Fibroblast of pulmonary artery (primary cell): ENCODE results near the gene PHLDA3.

Source experiments
- DNase-seq: peaks from one replicate; pipeline ENCODE4 v3.0.0-alpha.2; 2010; ENCODE audit warnings: low read depth
- H3K4me3 ChIP-seq: replicated peaks from 2 replicates; pipeline ENCODE4 v1.5.1; 2011; ENCODE audit warnings: low read depth, mild to moderate bottlenecking, control low read depth, low read length, moderate library complexity
- TF ChIP-seq, protein P1 (sequence below): IDR thresholded peaks from 2 replicates; pipeline ENCODE4 v1.5.1; 2011; ENCODE audit warnings: mild to moderate bottlenecking, control low read depth, low read length, inconsistent platforms; ENCODE audit errors: missing control alignments

Gene PHLDA3

DNA sequence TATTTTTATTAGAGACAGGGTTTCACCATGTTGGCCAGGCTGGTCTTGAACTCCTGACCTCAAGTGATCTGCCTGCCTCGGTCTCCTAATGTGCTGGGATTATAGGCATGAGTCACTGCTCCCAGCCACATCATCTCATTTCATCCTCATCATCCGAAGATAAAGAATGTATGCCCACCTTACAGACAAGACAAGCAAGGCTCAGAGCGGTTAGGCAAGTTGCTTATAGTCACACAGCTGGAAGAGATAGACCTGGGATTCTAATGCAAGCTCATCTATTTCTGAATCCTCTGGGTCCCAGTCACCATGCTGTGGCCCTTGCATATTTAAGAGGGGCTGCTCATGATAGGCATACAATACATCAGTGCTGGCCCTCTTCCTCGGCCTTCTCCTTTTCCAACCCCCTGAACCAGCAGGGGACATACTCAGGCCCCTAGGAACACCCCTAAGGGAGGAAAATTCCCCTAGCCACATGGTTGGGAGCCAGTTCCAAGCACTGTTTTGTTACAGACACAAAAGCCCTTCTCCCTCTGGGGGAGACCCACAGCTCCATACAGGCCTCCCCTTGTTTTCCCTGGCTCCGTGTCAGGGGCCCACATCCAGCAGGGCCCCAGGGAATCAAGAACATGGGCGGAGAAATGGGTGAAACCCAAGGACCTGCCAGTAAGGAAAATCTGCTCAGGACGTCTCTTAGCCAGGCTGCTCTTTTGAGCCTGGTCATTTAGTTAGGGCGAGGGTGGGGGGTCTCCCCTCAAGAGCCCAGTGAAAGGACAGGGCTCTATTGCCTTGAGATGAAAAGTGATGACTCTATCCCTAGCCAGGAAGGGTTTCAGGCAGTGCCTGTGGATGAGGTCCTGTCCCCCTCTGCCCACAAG, 31.0 kb upstream of the PHLDA3 start:
- H3K4me3 ChIP-seq: no peak overlapping the region
- DNase-seq: peak; percentile 39
- TF ChIP-seq, protein P1, sequence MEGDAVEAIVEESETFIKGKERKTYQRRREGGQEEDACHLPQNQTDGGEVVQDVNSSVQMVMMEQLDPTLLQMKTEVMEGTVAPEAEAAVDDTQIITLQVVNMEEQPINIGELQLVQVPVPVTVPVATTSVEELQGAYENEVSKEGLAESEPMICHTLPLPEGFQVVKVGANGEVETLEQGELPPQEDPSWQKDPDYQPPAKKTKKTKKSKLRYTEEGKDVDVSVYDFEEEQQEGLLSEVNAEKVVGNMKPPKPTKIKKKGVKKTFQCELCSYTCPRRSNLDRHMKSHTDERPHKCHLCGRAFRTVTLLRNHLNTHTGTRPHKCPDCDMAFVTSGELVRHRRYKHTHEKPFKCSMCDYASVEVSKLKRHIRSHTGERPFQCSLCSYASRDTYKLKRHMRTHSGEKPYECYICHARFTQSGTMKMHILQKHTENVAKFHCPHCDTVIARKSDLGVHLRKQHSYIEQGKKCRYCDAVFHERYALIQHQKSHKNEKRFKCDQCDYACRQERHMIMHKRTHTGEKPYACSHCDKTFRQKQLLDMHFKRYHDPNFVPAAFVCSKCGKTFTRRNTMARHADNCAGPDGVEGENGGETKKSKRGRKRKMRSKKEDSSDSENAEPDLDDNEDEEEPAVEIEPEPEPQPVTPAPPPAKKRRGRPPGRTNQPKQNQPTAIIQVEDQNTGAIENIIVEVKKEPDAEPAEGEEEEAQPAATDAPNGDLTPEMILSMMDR: no peak

DNA sequence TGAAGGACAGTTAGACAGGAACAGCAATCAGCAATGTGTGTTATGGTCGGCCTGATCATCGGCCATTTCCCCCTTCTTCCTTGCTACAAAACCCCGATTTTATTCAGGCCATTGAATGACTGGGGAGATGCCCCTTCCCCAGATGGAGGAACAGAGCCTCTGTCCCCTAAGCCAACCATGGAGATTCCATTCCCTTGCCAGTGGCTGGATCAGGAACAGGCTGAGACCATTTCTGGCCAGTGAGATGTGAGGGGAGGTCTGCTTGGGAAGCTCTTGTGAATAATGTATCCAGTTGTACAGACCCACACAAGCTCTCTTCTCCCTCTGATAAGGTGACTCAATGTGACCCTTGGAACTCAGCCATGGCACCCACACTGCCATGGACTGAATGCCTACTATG, 30.2 kb upstream of the PHLDA3 start:
- TF ChIP-seq, protein P1: no peak
- no peak overlapping the region for H3K4me3 ChIP-seq

DNA sequence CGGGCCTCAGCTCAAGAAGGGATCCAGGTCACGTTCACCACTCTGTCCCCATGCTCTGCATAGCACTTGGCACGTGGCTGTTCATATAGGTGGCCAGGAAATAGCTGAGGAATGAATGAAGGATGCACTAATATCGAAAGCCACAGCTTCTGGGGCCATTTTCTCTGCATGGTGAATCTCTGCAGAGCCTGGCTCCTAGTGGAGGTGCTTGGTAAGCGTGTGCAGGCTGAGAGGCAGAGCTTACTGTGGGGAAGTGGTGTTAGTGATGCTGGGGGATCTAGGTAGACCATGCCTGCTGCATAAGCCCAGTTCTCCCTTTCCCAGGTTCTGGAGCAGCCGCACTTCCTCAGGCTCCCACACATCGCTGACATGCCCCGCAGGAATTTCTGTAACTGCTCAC, 29.6 kb upstream of the PHLDA3 start:
- H3K4me3 ChIP-seq: no peak overlapping the region
- peak; percentile 42 for DNase-seq
- TF ChIP-seq, protein P1: peak; percentile 11

More for the DNA sequence above, 30.2 kb upstream of the PHLDA3 start:
- no peak for DNase-seq

DNA sequence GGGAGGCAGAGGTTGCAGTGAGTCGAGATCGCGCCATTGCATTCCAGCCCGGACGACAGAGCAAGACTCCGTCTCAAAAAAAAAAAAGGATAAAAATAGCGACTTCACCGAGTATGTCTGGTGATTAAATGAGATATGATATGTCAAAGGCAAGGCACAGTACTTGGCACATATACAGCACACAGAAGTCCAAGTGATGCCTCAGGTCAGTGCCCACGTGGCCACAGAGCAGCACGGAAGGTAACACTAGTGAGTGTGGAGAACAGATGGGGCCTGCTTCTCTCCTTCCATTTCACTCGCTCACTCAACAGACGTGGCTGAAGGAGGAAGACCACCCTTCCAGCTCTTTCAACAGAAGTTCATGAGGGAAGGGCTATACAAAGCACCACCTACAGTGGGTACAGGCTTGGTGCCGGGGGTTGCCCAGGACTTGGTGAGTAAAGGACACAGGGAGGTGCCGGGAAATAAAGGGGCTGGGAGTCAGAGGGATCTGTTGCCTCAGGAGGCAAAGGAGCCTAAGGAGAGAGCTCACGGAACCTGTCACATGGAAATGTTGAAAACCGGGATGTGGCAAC, 29.0 kb upstream of the PHLDA3 start:
- TF ChIP-seq, protein P1: no peak
- no peak overlapping the region for H3K4me3 ChIP-seq
- no peak for DNase-seq

- DNase-seq: no peak
- H3K4me3 ChIP-seq: no peak overlapping the region
- TF ChIP-seq, protein P1: no peak
These were observed 27.3 kb upstream of the PHLDA3 start for GRCh38 chr1:201496296-201496690.

DNA sequence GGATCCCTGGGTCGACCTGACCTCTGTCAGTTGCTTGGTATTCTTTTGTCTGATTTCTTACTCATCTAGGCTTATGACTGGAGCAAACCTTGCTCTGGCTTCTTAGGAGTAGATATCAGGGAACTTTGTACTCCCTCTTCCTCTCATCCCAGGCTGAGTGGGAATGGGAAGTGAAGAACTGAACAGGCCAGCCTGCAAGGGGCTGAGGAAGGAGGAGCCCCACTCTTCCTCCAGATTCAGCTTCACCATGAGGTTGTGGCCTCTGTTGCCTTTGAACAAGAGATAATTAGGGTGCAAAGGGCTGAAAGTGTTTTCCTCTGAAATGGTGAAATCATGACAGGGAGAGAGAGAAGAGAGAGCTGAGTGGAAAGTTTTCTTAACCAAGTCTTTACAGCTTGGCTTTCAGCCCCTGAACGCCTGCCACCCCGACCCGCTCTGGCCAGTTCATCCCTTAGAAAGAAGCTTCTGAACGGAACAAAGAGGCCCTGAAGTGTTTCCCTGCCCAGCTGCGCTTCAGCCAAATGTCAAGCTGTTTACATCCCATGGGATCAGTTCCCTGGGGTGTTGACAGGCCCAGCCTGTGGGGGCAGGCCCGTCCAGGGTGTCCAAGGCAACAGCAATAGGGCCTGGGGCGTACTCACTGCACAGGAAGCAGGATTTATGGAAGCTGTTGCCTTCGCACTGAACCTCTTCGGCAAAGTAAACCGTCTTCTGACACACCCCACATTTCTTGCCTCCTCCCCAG, 26.7 kb upstream of the PHLDA3 start:
- TF ChIP-seq, protein P1: no peak
- DNase-seq: peak; percentile 95
- no peak overlapping the region for H3K4me3 ChIP-seq
